Prostate gland (tissue), 2 donors: ENCODE measurements around the gene JAG2. TPM values are rescaled to one million over a fixed set of nuclear protein-coding genes. Genes with fewer than 3 reads are reported as not detected.

Source experiments
- DNase-seq: peaks from one replicate; pipeline ENCODE4 v3.0.0-alpha.2; 2019; ENCODE audit warnings: low spot score
- H3K27ac ChIP-seq, 2 donors: fragments of 200-600 bp; sonication (generic); 2 replicates each; pipeline ENCODE4 v1.5.1; 2017 to 2019
- H3K27me3 ChIP-seq: fragments of 200-600 bp; sonication (generic); replicated peaks from 2 replicates; pipeline ENCODE4 v1.5.1; 2019; ENCODE audit not compliant: insufficient read depth
- H3K36me3 ChIP-seq, 2 donors: fragments of 200-600 bp; sonication (generic); 1 replicate in 1 of 2; 2 replicates in 1 of 2; pipeline versions ENCODE4 v1.5.1 to v1.8.1; 2017 to 2019
- H3K4me1 ChIP-seq: fragments of 200-600 bp; sonication (generic); replicated peaks from 2 replicates; pipeline ENCODE4 v1.5.1; 2019
- H3K4me3 ChIP-seq, 2 donors: fragments of 200-600 bp; sonication (generic); 2 replicates each; pipeline ENCODE4 v1.5.1; 2017 to 2019
- H3K9me3 ChIP-seq: fragments of 200-600 bp; sonication (generic); 2 replicates; pipeline ENCODE4 v1.5.1; 2017
- POLR2A ChIP-seq: fragments of 450-650 bp; IDR thresholded peaks from one replicate; pipeline ENCODE4 v1.6.1; 2016; ENCODE audit warnings: antibody characterized with exemption, mild to moderate bottlenecking
- POLR2AphosphoS5 ChIP-seq: sonication (generic); formaldehyde crosslinking; IDR thresholded peaks from one replicate; pipeline ENCODE4 v1.6.1; 2017; ENCODE audit warnings: antibody characterized with exemption
- WGBS: methylation state at CpG from one replicate; pipeline ENCODE4 v1.1.5; 2018; 5-methylcytosine and 5-hydroxymethylcytosine counted together
- intact Hi-C: fragments of 100-400 bp; cut with DNase I; formaldehyde crosslinking; loops from one replicate; pipeline ENCODE4 v1.14.2; 2022
- total RNA-seq, 2 donors: library from RNA; depleted of rRNA; stranded (reverse); fragments of >200 nt; gene quantifications; one replicate each; pipeline ENCODE4 v1.1.0, GENCODE V29; 2016
- TF ChIP-seq, protein P1 (sequence below), 4 experiments: fragments of 200-600 bp in 2 of 4; fragments of 450-650 bp in 2 of 4; sonication (generic) in 2 of 4; IDR thresholded peaks; 1 replicate in 3 of 4; 2 replicates in 1 of 4; pipeline ENCODE4 v1.5.1; 2016 to 2019; ENCODE audit warnings: antibody characterized with exemption in 4 of 4, mild to moderate bottlenecking in 2 of 4, moderate library complexity in 2 of 4

The JAG2 gene
- total RNA-seq, 2 donors from 2014 or later = 26.8 to 30.5 TPM

GRCh38 chr14:105108516-105108864, 60.1 kb downstream of the JAG2 start:
- Histone ChIP-seq H3K9me3 (no peaks in the 10 kb centered on the region), H3K4me3 (no peak overlapping the region), H3K36me3 (no peaks in the 10 kb centered on the region), H3K27me3 (no peaks in the 10 kb centered on the region), H3K27ac (no peak overlapping the region), H3K4me1 (no peaks in the 10 kb centered on the region)
- intact Hi-C loops = no loop called here
- TF ChIP-seq POLR2AphosphoS5 (no peak), POLR2A (no peak)
- TF ChIP-seq, protein P1, sequence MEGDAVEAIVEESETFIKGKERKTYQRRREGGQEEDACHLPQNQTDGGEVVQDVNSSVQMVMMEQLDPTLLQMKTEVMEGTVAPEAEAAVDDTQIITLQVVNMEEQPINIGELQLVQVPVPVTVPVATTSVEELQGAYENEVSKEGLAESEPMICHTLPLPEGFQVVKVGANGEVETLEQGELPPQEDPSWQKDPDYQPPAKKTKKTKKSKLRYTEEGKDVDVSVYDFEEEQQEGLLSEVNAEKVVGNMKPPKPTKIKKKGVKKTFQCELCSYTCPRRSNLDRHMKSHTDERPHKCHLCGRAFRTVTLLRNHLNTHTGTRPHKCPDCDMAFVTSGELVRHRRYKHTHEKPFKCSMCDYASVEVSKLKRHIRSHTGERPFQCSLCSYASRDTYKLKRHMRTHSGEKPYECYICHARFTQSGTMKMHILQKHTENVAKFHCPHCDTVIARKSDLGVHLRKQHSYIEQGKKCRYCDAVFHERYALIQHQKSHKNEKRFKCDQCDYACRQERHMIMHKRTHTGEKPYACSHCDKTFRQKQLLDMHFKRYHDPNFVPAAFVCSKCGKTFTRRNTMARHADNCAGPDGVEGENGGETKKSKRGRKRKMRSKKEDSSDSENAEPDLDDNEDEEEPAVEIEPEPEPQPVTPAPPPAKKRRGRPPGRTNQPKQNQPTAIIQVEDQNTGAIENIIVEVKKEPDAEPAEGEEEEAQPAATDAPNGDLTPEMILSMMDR (IDR thresholded peaks at IDR 0.05) = no peak
- no peak for DNase-seq
- 91% methylated on average over 7 of the region's 7 CpGs for WGBS

DNA sequence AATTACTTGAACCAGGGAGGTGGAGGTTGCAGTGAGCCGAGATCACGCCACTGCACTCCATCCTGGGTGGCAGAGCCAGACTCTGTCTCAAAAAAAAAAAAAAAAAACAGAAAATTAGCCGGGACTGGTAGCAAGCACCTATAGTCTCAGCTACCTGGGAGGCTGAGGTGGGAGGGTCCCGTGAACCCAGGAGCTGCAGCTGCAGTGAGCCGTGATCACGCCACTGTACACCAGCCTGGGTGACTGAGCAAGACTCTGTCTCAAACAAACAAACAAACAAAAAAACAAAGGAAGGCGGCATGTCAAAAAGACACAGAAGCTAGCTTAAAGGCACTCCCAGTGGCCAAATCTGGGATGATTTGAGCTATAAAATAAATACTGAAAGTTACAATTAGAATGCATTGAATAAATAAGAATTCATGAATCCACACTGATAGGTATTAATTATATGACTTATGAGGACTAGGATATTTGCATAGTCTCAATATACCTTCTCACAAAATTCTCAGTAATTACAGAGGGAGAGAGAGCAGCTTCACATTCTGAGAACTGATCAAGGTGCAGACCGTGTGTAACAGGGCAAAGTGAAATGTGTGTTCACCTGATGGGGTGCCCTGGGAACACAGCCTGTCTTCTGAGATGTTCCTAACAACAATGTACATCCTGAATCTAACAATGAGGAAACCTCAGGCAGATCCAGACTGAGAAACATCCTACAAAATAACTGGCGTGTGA, 60.6 kb downstream of the JAG2 start:
- no peaks in the 10 kb centered on the region for H3K36me3 ChIP-seq
- H3K4me1 ChIP-seq = no peaks in the 10 kb centered on the region
- H3K27ac ChIP-seq = no peak overlapping the region
- DNase-seq = no peak
- intact Hi-C loops = no loop called here
- TF ChIP-seq, protein P1 (IDR thresholded peaks at IDR 0.05) = no peak
- TF ChIP-seq POLR2A = no peak
- TF ChIP-seq POLR2AphosphoS5 = no peak
- 68% methylated on average over 9 of the region's 9 CpGs for WGBS
- H3K27me3 ChIP-seq = no peaks in the 10 kb centered on the region
- no peaks in the 10 kb centered on the region for H3K9me3 ChIP-seq
- no peak overlapping the region for H3K4me3 ChIP-seq

DNA sequence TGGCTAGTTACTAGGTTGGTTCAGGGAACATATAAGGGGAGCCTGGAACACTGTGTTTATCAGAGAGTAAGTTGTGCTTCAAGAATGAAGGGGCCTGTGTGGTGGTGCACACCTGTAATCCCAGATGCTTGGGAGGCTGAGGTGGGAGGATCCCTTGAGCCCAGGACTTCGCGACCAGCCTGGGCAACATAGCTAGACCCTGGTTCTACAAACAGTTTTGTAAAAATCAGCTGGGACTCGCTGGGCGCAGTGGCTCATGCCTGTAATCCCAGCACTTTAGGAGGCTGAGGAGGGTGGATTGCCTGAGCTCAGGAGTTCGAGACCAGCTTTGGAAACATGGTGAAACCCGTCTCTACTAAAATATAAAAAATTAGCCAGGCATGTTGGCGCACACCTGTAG, 61.2 kb downstream of the JAG2 start:
- DNase-seq = no peak
- no peak for TF ChIP-seq POLR2A
- TF ChIP-seq, protein P1 (IDR thresholded peaks at IDR 0.05) = no peak
- no peak for TF ChIP-seq POLR2AphosphoS5
- H3K27ac ChIP-seq = no peak overlapping the region
- no peaks in the 10 kb centered on the region for H3K9me3 ChIP-seq
- no peaks in the 10 kb centered on the region for H3K27me3 ChIP-seq
- no peaks in the 10 kb centered on the region for H3K36me3 ChIP-seq
- H3K4me1 ChIP-seq = no peaks in the 10 kb centered on the region
- H3K4me3 ChIP-seq = no peak overlapping the region
- intact Hi-C loops = no loop called here
- 92% methylated on average over 7 of the region's 7 CpGs for WGBS

- no peak for DNase-seq
- Histone ChIP-seq H3K4me1 (no peaks in the 10 kb centered on the region), H3K27ac (no peak overlapping the region), H3K9me3 (no peaks in the 10 kb centered on the region), H3K36me3 (no peaks in the 10 kb centered on the region), H3K4me3 (no peak overlapping the region), H3K27me3 (no peaks in the 10 kb centered on the region)
- intact Hi-C loops = no loop called here
- TF ChIP-seq POLR2AphosphoS5 (no peak), POLR2A (no peak)
- TF ChIP-seq, protein P1 (IDR thresholded peaks at IDR 0.05) = no peak
- 67% methylated on average over 7 of the region's 7 CpGs for WGBS
These were observed 63.4 kb downstream of the JAG2 start for GRCh38 chr14:105105158-105105557.

GRCh38 chr14:105102893-105103292, 65.7 kb downstream of the JAG2 start:
- no peaks in the 10 kb centered on the region for H3K4me1 ChIP-seq
- DNase-seq = no peak
- H3K27me3 ChIP-seq = no peaks in the 10 kb centered on the region
- TF ChIP-seq POLR2AphosphoS5 (no peak), POLR2A (no peak)
- TF ChIP-seq, protein P1 (IDR thresholded peaks at IDR 0.05) = no peak
- intact Hi-C loops = no loop called here
- H3K27ac ChIP-seq = no peak overlapping the region
- no peaks in the 10 kb centered on the region for H3K36me3 ChIP-seq
- 90% methylated on average over 3 of the region's 3 CpGs for WGBS
- H3K9me3 ChIP-seq = no peaks in the 10 kb centered on the region
- no peak overlapping the region for H3K4me3 ChIP-seq
